GM23338 (cell line): ENCODE data around the gene HS6ST1. TPM values are rescaled to one million over a fixed set of nuclear protein-coding genes. Genes with fewer than 3 reads are reported as not detected.

Experiments
- ATAC-seq: fragments of 200-7000 bp; cut with Tn5 transposase; 3 replicates; pipeline ENCODE4 v1.9.1; 2020
- DNase-seq: peaks from one replicate; pipeline ENCODE4 v3.0.0-alpha.2; 2015; ENCODE audit warnings: low spot score
- H2AFZ ChIP-seq: fragments of 200-600 bp; sonication (generic); 2 replicates; pipeline ENCODE4 v1.8.0; 2016; ENCODE audit warnings: antibody characterized with exemption, mild to moderate bottlenecking, moderate library complexity
- H3F3A ChIP-seq: fragments of 200-600 bp; sonication (generic); replicated peaks from 2 replicates; pipeline ENCODE4 v1.8.0; 2017; ENCODE audit warnings: antibody characterized with exemption, mixed run types, low read depth
- H3K27ac ChIP-seq: fragments of 200-600 bp; sonication (generic); 2 replicates; pipeline ENCODE4 v1.6.1; 2016; ENCODE audit warnings: low read depth
- H3K27me3 ChIP-seq: fragments of 200-600 bp; sonication (generic); 2 replicates; pipeline ENCODE4 v1.8.0; 2016; ENCODE audit warnings: mild to moderate bottlenecking, mixed run types, moderate library complexity; ENCODE audit not compliant: insufficient read depth
- H3K36me3 ChIP-seq: fragments of 200-600 bp; sonication (generic); 2 replicates; pipeline ENCODE4 v1.8.0; 2016; ENCODE audit warnings: mild to moderate bottlenecking; ENCODE audit not compliant: insufficient read depth
- H3K4me1 ChIP-seq: fragments of 200-600 bp; sonication (generic); 2 replicates; pipeline ENCODE4 v1.8.0; 2016; ENCODE audit warnings: mild to moderate bottlenecking, moderate library complexity; ENCODE audit not compliant: insufficient read depth
- H3K4me2 ChIP-seq: fragments of 200-600 bp; sonication (generic); 2 replicates; pipeline ENCODE4 v1.7.1; 2017; ENCODE audit warnings: mixed run types
- H3K4me3 ChIP-seq: fragments of 200-600 bp; sonication (generic); 2 replicates; pipeline ENCODE4 v1.6.1; 2016; ENCODE audit warnings: mixed run types
- H3K79me2 ChIP-seq: fragments of 200-600 bp; sonication (generic); replicated peaks from 2 replicates; pipeline ENCODE4 v1.8.0; 2017; ENCODE audit warnings: mild to moderate bottlenecking; ENCODE audit not compliant: insufficient read depth
- H3K9me2 ChIP-seq: fragments of 200-600 bp; sonication (generic); 2 replicates; pipeline ENCODE4 v1.8.0; 2017; ENCODE audit not compliant: insufficient read depth
- H4K20me1 ChIP-seq: fragments of 200-600 bp; sonication (generic); replicated peaks from 2 replicates; pipeline ENCODE4 v1.8.0; 2017; ENCODE audit warnings: mild to moderate bottlenecking; ENCODE audit not compliant: insufficient read depth
- H3K27ac Mint-ChIP-seq: 2 replicates; pipeline ENCODE4 v1.8.0; 2020; ENCODE audit warnings: inconsistent platforms, mild to moderate bottlenecking, moderate library complexity, mixed read lengths
- H3K27me3 Mint-ChIP-seq: 3 replicates; pipeline ENCODE4 v1.8.0; 2022; ENCODE audit warnings: low read depth, mild to moderate bottlenecking, moderate library complexity, mixed read lengths, inconsistent platforms; ENCODE audit not compliant: insufficient read depth, poor library complexity
- H3K36me3 Mint-ChIP-seq: 3 replicates; pipeline ENCODE4 v1.8.0; 2021; ENCODE audit warnings: low read depth, mild to moderate bottlenecking, inconsistent platforms, moderate library complexity, mixed read lengths
- H3K4me1 Mint-ChIP-seq: 3 replicates; pipeline ENCODE4 v1.8.0; 2020; ENCODE audit warnings: mild to moderate bottlenecking, inconsistent platforms, mixed read lengths
- H3K4me3 Mint-ChIP-seq: 3 replicates; pipeline ENCODE4 v1.8.0; 2021; ENCODE audit warnings: moderate library complexity, mild to moderate bottlenecking, inconsistent platforms, mixed read lengths
- H3K9me3 Mint-ChIP-seq: 3 replicates; pipeline ENCODE4 v1.8.0; 2020; ENCODE audit warnings: moderate library complexity, mild to moderate bottlenecking, inconsistent platforms, mixed read lengths
- CREB1 ChIP-seq: fragments of 250-450 bp; sonication (Bioruptor Pico); IDR thresholded peaks from 2 replicates; pipeline ENCODE4 v1.5.0; 2020; ENCODE audit warnings: low read depth, mild to moderate bottlenecking, moderate library complexity
- CTCF ChIP-seq, 2 experiments: fragments of 200-600 bp in 1 of 2; sonication (generic) in 1 of 2; conservative IDR thresholded peaks; 2 replicates each; pipeline versions ENCODE4 v1.5.1 to v1.6.1; 2016 to 2017; ENCODE audit warnings: antibody characterized with exemption in 2 of 2, low read depth in 2 of 2, mild to moderate bottlenecking in 2 of 2, moderate library complexity in 1 of 2
- EZH2 ChIP-seq: fragments of 200-600 bp; sonication (generic); IDR thresholded peaks from one replicate; pipeline ENCODE4 v1.8.0; 2017; ENCODE audit warnings: antibody characterized with exemption, mild to moderate bottlenecking, low read depth; ENCODE audit not compliant: unreplicated experiment
- EZH2phosphoT487 ChIP-seq: fragments of 200-600 bp; sonication (generic); IDR thresholded peaks from one replicate; pipeline ENCODE4 v1.8.1; 2018; ENCODE audit warnings: antibody characterized with exemption; ENCODE audit not compliant: unreplicated experiment
- NANOG ChIP-seq: IDR thresholded peaks from 2 replicates; pipeline ENCODE4 v1.6.1; 2016; ENCODE audit warnings: antibody characterized with exemption, borderline replicate concordance
- POLR2AphosphoS5 ChIP-seq: IDR thresholded peaks from 2 replicates; pipeline ENCODE4 v1.6.1; 2016; ENCODE audit warnings: antibody characterized with exemption, low read depth
- polyA plus RNA-seq: library from polyadenylated mRNA; unstranded; fragments of >200 nt; fragmentation: Nextera tagmentation; extraction: Ambion mirVana; gene quantifications from 2 replicates; pipeline ENCODE4 v1.2.1, GENCODE V29; 2016
- total RNA-seq: library from RNA; depleted of rRNA; stranded (reverse); fragments of >200 nt; shearing (Covaris generic); gene quantifications from 2 replicates; pipeline ENCODE4 v1.2.3, GENCODE V29; 2014
- TF ChIP-seq, protein P1 (sequence below): IDR thresholded peaks from one replicate; pipeline ENCODE4 v1.6.1; 2018; ENCODE audit warnings: antibody characterized with exemption; ENCODE audit not compliant: unreplicated experiment

HS6ST1 gene
- total and polyA plus RNA-seq, 2 experiments from 2014 or later: 21.1 to 106 TPM

DNA sequence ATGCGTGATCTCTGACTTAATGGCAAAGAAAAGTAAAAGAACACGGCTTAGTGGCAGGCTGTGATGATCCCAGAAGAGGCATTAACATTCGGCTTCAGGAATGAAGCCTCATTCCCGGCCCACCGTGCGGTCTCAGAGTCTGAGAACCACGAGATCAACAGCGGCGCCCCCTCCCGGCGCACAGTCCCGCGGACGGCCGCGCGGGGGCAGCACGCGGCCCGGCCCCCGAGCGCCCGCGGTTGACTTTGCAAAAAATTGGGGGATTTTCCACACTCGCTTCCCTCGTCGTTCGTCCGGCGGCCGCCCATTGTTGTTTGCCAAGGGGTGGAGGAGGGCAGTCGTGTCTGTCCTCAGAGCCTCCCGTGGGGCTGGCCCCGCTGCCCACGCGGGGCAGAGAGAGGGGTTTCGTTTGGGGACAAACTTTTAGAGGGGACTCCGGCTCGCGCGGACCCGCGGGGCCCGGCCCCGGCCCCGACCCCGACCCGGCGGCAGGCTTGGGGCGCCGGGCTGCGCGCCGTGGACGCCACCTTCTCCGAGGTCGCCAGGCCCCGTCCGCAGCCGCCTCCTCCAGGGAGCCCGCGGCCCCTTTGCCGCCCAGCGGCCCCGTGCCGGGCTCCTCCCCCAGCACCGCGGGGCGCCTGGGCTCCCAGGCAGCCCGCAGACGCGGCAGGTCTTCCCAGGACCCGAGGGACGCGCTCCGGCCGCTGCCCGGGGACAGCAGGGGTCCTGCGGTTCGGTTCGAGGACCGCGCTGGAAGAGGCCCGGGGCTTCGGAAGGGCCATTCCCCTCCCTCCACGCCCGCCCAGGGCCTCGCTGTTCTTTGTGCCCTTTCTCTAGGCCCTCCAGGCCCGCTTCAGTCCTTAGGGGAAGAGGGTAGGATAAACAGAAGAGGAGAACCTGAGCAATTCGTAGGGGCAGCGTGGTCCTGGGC lies 3.4 kb upstream of the HS6ST1 start:
- Histone ChIP-seq H3K4me2 (peak overlapping the region; percentile 89), H3K9me2 (no peaks in the 10 kb centered on the region), H2AFZ (peak overlapping the region; percentile 64; the same call in 1 of the 2 replicates), H3K27ac (no peak overlapping the region), H3K79me2 (peaks cover 10% of the 10 kb centered on the region), H3K36me3 (no peaks in the 10 kb centered on the region), H3F3A (no peaks in the 10 kb centered on the region), H4K20me1 (0 out of 2 replicates have a peak, but pooled peaks cover 3% of the 10 kb centered on the region), H3K4me1 (peaks cover 12% of the 10 kb centered on the region), H3K4me3 (peak overlapping the region; percentile 61), H3K27me3 (peaks cover 23% of the 10 kb centered on the region)
- Mint-ChIP-seq H3K4me3 (peak overlapping the region; percentile 64), H3K9me3 (no peaks in the 10 kb centered on the region), H3K27me3 (peaks cover 22% of the 10 kb centered on the region), H3K27ac (no peak overlapping the region), H3K4me1 (peaks cover 18% of the 10 kb centered on the region), H3K36me3 (no peaks in the 10 kb centered on the region)
- DNase-seq (peak; percentile 93), ATAC-seq (peak; percentile 14)
- TF ChIP-seq CREB1 (peak; percentile 64), POLR2AphosphoS5 (0 out of 2 replicates have a peak, but pooled peaks have one; percentile 39), CTCF (conservative IDR thresholded peaks at IDR 0.05; ENCODE audit: low read depth in 2 of 2) (peak; percentile 75 to 78), EZH2 (no peak)

DNA sequence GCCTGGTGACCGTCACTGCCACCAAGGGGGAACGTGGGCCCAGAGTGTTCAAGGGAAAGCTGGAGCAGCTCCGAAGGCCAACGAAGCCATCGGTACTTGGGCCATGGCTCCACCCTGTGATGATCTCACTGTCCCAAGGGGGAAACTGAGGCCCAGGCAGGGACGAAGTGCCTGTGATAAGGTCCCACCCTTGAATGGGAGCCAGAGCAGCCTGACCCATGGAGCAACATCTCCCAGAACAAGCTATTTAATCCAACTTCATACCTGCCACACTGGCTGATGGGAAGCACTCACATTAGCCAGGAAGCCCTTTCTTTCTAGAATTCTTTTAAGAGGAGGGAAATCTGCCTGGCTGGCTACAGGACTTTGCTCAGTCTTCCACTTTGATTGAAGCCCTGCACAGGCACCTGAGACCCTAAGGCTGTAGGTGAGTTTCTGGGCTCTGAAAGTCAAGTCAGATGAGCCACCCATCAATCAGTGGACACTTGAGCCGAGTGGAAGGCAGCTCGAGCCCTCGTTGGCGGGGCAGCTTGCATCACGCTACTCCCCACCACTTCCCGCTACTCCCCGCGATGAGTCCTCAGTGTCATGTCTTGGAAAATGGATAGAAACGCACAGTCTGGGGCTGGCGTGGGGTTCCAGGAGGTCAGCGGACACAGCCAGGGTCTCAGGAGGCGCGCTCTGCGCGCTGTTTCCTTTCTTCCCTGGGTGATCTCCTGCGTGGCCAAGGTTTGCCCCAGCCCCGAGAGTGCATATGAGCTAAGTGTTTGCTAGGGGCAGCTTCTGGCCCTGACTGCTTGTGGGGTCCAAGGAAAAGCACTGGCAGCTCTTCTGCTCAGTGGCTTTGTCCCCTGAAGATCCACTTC lies 2.5 kb upstream of the HS6ST1 start:
- Histone ChIP-seq H3K27ac (no peak overlapping the region), H3F3A (no peaks in the 10 kb centered on the region), H3K4me3 (peak overlapping the region; percentile 61), H3K9me2 (no peaks in the 10 kb centered on the region), H4K20me1 (peaks cover 12% of the 10 kb centered on the region; the same call in 1 of the 2 replicates), H3K79me2 (peaks cover 19% of the 10 kb centered on the region), H2AFZ (peak overlapping the region; percentile 64; the same call in 1 of the 2 replicates), H3K27me3 (peaks cover 23% of the 10 kb centered on the region), H3K36me3 (no peaks in the 10 kb centered on the region), H3K4me2 (peak overlapping the region; percentile 64), H3K4me1 (peaks cover 19% of the 10 kb centered on the region)
- ATAC-seq (no peak), DNase-seq (no peak)
- Mint-ChIP-seq H3K27me3 (peaks cover 24% of the 10 kb centered on the region), H3K36me3 (peaks cover 2% of the 10 kb centered on the region; the same call in 1 of the 3 replicates), H3K9me3 (no peaks in the 10 kb centered on the region), H3K27ac (no peak overlapping the region), H3K4me3 (peak overlapping the region; percentile 64), H3K4me1 (peaks cover 26% of the 10 kb centered on the region)
- no peak for TF ChIP-seq NANOG
- no peak for TF ChIP-seq EZH2phosphoT487
- TF ChIP-seq CREB1: no peak
- TF ChIP-seq, protein P1, sequence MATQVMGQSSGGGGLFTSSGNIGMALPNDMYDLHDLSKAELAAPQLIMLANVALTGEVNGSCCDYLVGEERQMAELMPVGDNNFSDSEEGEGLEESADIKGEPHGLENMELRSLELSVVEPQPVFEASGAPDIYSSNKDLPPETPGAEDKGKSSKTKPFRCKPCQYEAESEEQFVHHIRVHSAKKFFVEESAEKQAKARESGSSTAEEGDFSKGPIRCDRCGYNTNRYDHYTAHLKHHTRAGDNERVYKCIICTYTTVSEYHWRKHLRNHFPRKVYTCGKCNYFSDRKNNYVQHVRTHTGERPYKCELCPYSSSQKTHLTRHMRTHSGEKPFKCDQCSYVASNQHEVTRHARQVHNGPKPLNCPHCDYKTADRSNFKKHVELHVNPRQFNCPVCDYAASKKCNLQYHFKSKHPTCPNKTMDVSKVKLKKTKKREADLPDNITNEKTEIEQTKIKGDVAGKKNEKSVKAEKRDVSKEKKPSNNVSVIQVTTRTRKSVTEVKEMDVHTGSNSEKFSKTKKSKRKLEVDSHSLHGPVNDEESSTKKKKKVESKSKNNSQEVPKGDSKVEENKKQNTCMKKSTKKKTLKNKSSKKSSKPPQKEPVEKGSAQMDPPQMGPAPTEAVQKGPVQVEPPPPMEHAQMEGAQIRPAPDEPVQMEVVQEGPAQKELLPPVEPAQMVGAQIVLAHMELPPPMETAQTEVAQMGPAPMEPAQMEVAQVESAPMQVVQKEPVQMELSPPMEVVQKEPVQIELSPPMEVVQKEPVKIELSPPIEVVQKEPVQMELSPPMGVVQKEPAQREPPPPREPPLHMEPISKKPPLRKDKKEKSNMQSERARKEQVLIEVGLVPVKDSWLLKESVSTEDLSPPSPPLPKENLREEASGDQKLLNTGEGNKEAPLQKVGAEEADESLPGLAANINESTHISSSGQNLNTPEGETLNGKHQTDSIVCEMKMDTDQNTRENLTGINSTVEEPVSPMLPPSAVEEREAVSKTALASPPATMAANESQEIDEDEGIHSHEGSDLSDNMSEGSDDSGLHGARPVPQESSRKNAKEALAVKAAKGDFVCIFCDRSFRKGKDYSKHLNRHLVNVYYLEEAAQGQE: no peak
- no peak for TF ChIP-seq EZH2
